NCI-H69 (cell line): ENCODE results near the gene NEDD4L.
"Not testable (repeated sequence)": the region's sequence is repeated elsewhere in the genome, so short reads cannot be mapped to it uniquely, and the experiment has no call there.

Source experiments
- DNase-seq: peaks from one replicate; lab custom pipeline; 2025; lab: John Stamatoyannopoulos, UW

Gene NEDD4L

GRCh38 chr18:58239879-58240278, 195.9 kb downstream of the NEDD4L start:
- peak; percentile 71 for DNase-seq

- no peak for DNase-seq
Observed at GRCh38 chr18:58241026-58241679, 197.1 kb downstream of the NEDD4L start.

- DNase-seq, result peak; percentile 98
Observed at GRCh38 chr18:58241877-58242276, 197.9 kb downstream of the NEDD4L start.

- DNase-seq, result no peak
Observed at GRCh38 chr18:58242435-58242834, 198.4 kb downstream of the NEDD4L start.

GRCh38 chr18:58242968-58243367, 198.9 kb downstream of the NEDD4L start:
- DNase-seq, result no peak

- no peak for DNase-seq
Observed at GRCh38 chr18:58243401-58243800, 199.4 kb downstream of the NEDD4L start.

- peak; percentile 96 for DNase-seq
Observed at GRCh38 chr18:58247363-58247834, 203.4 kb downstream of the NEDD4L start.

GRCh38 chr18:58249712-58250111, 205.7 kb downstream of the NEDD4L start:
- DNase-seq, result no peak

GRCh38 chr18:58251416-58251815, 207.4 kb downstream of the NEDD4L start:
- DNase-seq, result no peak

- no peak for DNase-seq
Observed at GRCh38 chr18:58252166-58252565, 208.1 kb downstream of the NEDD4L start.

- no peak for DNase-seq
Observed at GRCh38 chr18:58253318-58253717, 209.3 kb downstream of the NEDD4L start.

GRCh38 chr18:58253871-58254270, 209.8 kb downstream of the NEDD4L start:
- DNase-seq, result no peak

GRCh38 chr18:58254873-58255511, 211.0 kb downstream of the NEDD4L start:
- DNase-seq, result peak; percentile 28

- DNase-seq, result no peak
Observed at GRCh38 chr18:58255701-58256311, 211.8 kb downstream of the NEDD4L start.

GRCh38 chr18:58256316-58257080, 212.5 kb downstream of the NEDD4L start:
- DNase-seq, result no peak

GRCh38 chr18:58257461-58257860, 213.4 kb downstream of the NEDD4L start:
- DNase-seq, result no peak

- no peak for DNase-seq
Observed at GRCh38 chr18:58258692-58259342, 214.8 kb downstream of the NEDD4L start.

- peak; percentile 54 for DNase-seq
Observed at GRCh38 chr18:58263055-58263957, 219.3 kb downstream of the NEDD4L start.

GRCh38 chr18:58264075-58264474, 220.0 kb downstream of the NEDD4L start:
- DNase-seq, result no peak

- no peak for DNase-seq
Observed at GRCh38 chr18:58264840-58265239, 220.8 kb downstream of the NEDD4L start.

- DNase-seq, result not testable (repeated sequence)
Observed at GRCh38 chr18:58265489-58265888, 221.5 kb downstream of the NEDD4L start.
